ENCODE measurements around the gene CUL4B. TPM values are rescaled to one million over a fixed set of nuclear protein-coding genes. Genes with fewer than 3 reads are reported as not detected.

The CUL4B gene
- polyA plus RNA-seq, 3 donors from 2014 or later, result 16.8 to 28.7 (median 17.0) TPM

GRCh38 chrX:120561634-120562568, 1.1 kb upstream of the CUL4B start:
- peak overlapping the region; percentile 93 to 98 (median 96) for H3K27ac Mint-ChIP-seq
- no peak for DNase-seq
- H3K27me3 Mint-ChIP-seq (ENCODE audit: low read depth in 3 of 3), result peaks cover 6 to 14% (median 8%) of the 10 kb centered on the region in 3 donors
- peak overlapping the region; percentile 93 to 99 (median 97) for H3K4me3 Mint-ChIP-seq
- peaks cover 16 to 37% of the 10 kb centered on the region in 2 donors for H3K4me1 Mint-ChIP-seq
- H3K9me3 Mint-ChIP-seq, result no peaks in the 10 kb centered on the region
- H3K36me3 Mint-ChIP-seq, result peaks cover 0 to 5% (median 0%) of the 10 kb centered on the region in 3 donors

- peaks cover 20 to 42% of the 10 kb centered on the region in 2 donors for H3K4me1 Mint-ChIP-seq
- DNase-seq, result peak; percentile 45 to 54 (median 47)
- peak overlapping the region; percentile 91 to 98 (median 96) for H3K27ac Mint-ChIP-seq
- peak overlapping the region; percentile 93 to 99 (median 97) for H3K4me3 Mint-ChIP-seq
- no peaks in the 10 kb centered on the region for H3K9me3 Mint-ChIP-seq
- peaks cover 6 to 14% (median 8%) of the 10 kb centered on the region in 3 donors for H3K27me3 Mint-ChIP-seq (ENCODE audit: low read depth in 3 of 3)
- H3K36me3 Mint-ChIP-seq, result peaks cover 0 to 5% (median 0%) of the 10 kb centered on the region in 3 donors
Measured at GRCh38 chrX:120560405-120560841, 339 bp downstream of the CUL4B start.

GRCh38 chrX:120559804-120560203, 958 bp downstream of the CUL4B start:
- DNase-seq, result peak in 2 of 3 donors; percentile 2 to 4
- H3K4me1 Mint-ChIP-seq, result peaks cover 20 to 46% of the 10 kb centered on the region in 2 donors
- peak overlapping the region; percentile 93 to 99 (median 97) for H3K4me3 Mint-ChIP-seq
- peaks cover 0 to 5% (median 0%) of the 10 kb centered on the region in 3 donors for H3K36me3 Mint-ChIP-seq
- peaks cover 6 to 14% (median 8%) of the 10 kb centered on the region in 3 donors for H3K27me3 Mint-ChIP-seq (ENCODE audit: low read depth in 3 of 3)
- H3K9me3 Mint-ChIP-seq, result no peaks in the 10 kb centered on the region
- H3K27ac Mint-ChIP-seq, result peak overlapping the region; percentile 91 to 98 (median 96)

GRCh38 chrX:120556251-120556650, 4.5 kb downstream of the CUL4B start:
- peaks cover 0 to 5% (median 0%) of the 10 kb centered on the region in 3 donors for H3K36me3 Mint-ChIP-seq
- H3K9me3 Mint-ChIP-seq, result no peaks in the 10 kb centered on the region
- no peak overlapping the region for H3K4me3 Mint-ChIP-seq
- peaks cover 19 to 46% of the 10 kb centered on the region in 2 donors for H3K4me1 Mint-ChIP-seq
- H3K27ac Mint-ChIP-seq, result no peak overlapping the region
- DNase-seq, result no peak
- peaks cover 2 to 12% (median 6%) of the 10 kb centered on the region in 3 donors for H3K27me3 Mint-ChIP-seq (ENCODE audit: low read depth in 3 of 3)

GRCh38 chrX:120549483-120550452, 11.0 kb downstream of the CUL4B start:
- H3K9me3 Mint-ChIP-seq, result no peaks in the 10 kb centered on the region
- no peaks in the 10 kb centered on the region for H3K27me3 Mint-ChIP-seq (ENCODE audit: low read depth in 3 of 3)
- H3K4me1 Mint-ChIP-seq, result peaks cover 1 to 13% of the 10 kb centered on the region in 2 donors
- no peak for DNase-seq
- H3K4me3 Mint-ChIP-seq, result no peak overlapping the region
- H3K36me3 Mint-ChIP-seq, result peaks cover 0 to 7% (median 4%) of the 10 kb centered on the region in 3 donors
- peak overlapping the region in 2 of 6 donors; percentile 0 to 17 for H3K27ac Mint-ChIP-seq

DNA sequence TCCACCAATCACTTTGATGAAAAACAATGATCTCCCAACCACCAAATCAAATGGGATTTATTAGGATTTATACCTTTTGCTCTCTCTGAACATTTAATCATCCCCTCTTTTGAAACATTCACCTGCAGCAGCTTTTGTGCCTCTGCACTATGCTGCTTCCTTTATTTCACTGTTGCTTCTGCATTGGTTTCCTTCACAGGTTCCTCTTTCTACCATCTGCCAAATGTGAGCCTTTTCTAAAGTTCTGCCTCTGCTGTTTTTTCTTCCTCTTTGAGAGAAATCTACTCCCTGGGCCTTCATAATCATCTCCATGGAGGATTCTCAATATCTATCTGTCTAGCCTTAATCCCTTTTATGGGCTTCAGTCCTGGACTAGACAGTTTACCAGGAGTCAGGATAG, 24.7 kb downstream of the CUL4B start:
- H3K4me3 Mint-ChIP-seq, result no peak overlapping the region
- no peaks in the 10 kb centered on the region for H3K4me1 Mint-ChIP-seq
- peaks cover 0 to 2% (median 0%) of the 10 kb centered on the region in 6 donors for H3K9me3 Mint-ChIP-seq
- H3K27me3 Mint-ChIP-seq (ENCODE audit: low read depth in 3 of 3), result peaks cover 0 to 2% (median 0%) of the 10 kb centered on the region in 3 donors
- H3K27ac Mint-ChIP-seq, result peak overlapping the region in 1 of 6 donors; percentile 1
- H3K36me3 Mint-ChIP-seq, result peaks cover 4 to 20% (median 8%) of the 10 kb centered on the region in 3 donors
- no peak for DNase-seq

DNA sequence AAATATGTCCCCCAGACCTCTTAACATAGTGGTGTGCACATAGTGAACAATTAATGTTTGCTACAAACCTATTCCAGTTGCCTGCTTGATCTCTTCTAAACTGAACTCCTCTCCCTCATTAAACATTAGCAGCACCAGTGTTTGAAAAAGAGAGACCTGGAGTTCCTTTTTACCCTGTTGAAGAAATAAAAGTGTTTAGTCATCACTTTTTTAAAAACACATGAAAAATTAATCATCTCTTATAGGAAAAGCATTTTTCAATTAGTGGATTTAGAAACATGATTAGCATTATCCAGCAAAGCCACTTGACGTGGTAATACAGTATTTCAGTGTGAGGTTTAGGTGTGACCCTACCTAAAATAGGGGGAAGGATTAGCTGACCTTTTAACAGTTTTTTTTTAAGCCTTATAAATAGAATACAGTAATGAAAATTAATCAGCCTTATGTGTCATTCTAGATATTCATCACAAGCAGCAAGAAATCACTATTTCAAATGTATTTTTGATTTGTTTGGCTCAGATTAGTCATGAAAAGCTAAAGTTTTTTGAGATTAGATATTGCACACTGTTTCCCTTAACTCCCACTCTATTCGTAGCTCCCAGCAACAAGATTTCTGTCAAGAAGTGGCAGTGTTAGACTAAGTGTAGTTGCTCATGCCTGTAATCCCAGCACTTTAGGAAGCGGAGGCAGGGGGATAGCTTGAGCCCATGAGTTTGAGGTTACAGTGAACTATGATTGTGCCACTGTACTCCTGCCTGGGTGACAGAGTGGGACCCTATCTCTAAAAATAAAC, 26.2 kb downstream of the CUL4B start:
- peaks cover 0 to 2% (median 0%) of the 10 kb centered on the region in 6 donors for H3K9me3 Mint-ChIP-seq
- H3K36me3 Mint-ChIP-seq, result peaks cover 4 to 20% (median 8%) of the 10 kb centered on the region in 3 donors

DNA sequence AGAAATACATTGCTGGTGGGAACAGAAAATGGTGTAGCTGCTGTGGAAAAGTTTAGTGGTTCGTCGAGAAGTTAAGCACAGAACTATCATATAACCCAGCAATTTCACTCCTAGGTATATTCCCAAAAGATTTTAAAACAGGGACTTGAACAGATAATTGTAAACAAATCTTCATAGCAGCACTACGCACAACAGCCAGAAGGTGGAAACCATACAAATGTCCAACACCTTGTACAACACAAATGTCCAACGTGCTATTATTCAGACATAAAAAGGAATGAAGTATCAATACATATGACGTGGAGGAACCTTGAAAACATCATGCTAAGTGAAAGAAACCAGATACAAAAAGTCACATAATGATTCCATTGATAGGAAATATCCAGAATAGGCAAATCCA, 37.9 kb downstream of the CUL4B start:
- Mint-ChIP-seq H3K27me3 (ENCODE audit: low read depth in 3 of 3) (peaks cover 0 to 4% (median 3%) of the 10 kb centered on the region in 3 donors), H3K27ac (no peak overlapping the region), H3K36me3 (peaks cover 0 to 4% (median 4%) of the 10 kb centered on the region in 3 donors), H3K4me1 (peaks cover 0 to 1% of the 10 kb centered on the region in 2 donors), H3K4me3 (no peak overlapping the region), H3K9me3 (no peaks in the 10 kb centered on the region)
- no peak for DNase-seq

More for the DNA sequence above, 26.2 kb downstream of the CUL4B start:
- Mint-ChIP-seq H3K27me3 (ENCODE audit: low read depth in 3 of 3) (peaks cover 0 to 2% (median 0%) of the 10 kb centered on the region in 3 donors), H3K4me3 (no peak overlapping the region), H3K4me1 (no peaks in the 10 kb centered on the region), H3K27ac (no peak overlapping the region)
- DNase-seq, result no peak

GRCh38 chrX:120517936-120518335, 42.8 kb downstream of the CUL4B start:
- no peak for DNase-seq
- H3K27me3 Mint-ChIP-seq (ENCODE audit: low read depth in 3 of 3), result peaks cover 2 to 6% (median 2%) of the 10 kb centered on the region in 3 donors
- no peaks in the 10 kb centered on the region for H3K9me3 Mint-ChIP-seq
- no peaks in the 10 kb centered on the region for H3K36me3 Mint-ChIP-seq
- peaks cover 0 to 1% of the 10 kb centered on the region in 2 donors for H3K4me1 Mint-ChIP-seq
- H3K4me3 Mint-ChIP-seq, result no peak overlapping the region
- H3K27ac Mint-ChIP-seq, result no peak overlapping the region

- H3K27ac Mint-ChIP-seq, result no peak overlapping the region
- H3K4me3 Mint-ChIP-seq, result no peak overlapping the region
- H3K9me3 Mint-ChIP-seq, result no peaks in the 10 kb centered on the region
- H3K4me1 Mint-ChIP-seq, result no peaks in the 10 kb centered on the region
- H3K36me3 Mint-ChIP-seq, result no peaks in the 10 kb centered on the region
- no peak for DNase-seq
- H3K27me3 Mint-ChIP-seq (ENCODE audit: low read depth in 3 of 3), result peaks cover 0 to 3% (median 2%) of the 10 kb centered on the region in 3 donors
Measured at GRCh38 chrX:120514236-120514635, 46.5 kb downstream of the CUL4B start.

- Mint-ChIP-seq H3K27ac (no peak overlapping the region), H3K4me3 (no peak overlapping the region), H3K4me1 (no peaks in the 10 kb centered on the region), H3K36me3 (no peaks in the 10 kb centered on the region), H3K27me3 (ENCODE audit: low read depth in 3 of 3) (peaks cover 0 to 3% (median 2%) of the 10 kb centered on the region in 3 donors), H3K9me3 (no peaks in the 10 kb centered on the region)
- DNase-seq, result no peak
Measured at GRCh38 chrX:120512627-120513026, 48.1 kb downstream of the CUL4B start.

DNA sequence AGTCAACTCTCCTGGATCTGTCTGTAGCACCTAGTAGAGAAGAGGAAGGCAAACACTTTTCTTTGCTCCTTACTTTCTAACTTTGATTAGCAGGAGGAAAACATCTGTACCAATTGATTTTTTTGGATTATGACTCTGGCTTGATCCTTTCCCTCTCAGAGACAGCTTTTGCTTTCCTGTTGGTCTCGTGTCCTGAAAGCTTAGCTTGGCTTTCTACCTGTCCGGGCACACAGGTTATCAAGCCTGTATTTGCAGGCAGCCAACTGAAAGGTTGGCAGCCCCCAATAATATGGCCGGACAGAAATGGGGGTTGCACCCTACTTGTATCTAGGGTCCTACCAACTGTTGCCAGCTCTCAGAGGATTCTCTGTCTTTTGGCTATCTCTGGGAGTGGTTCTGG, 48.5 kb downstream of the CUL4B start:
- H3K36me3 Mint-ChIP-seq, result no peaks in the 10 kb centered on the region
- H3K27me3 Mint-ChIP-seq (ENCODE audit: low read depth in 3 of 3), result peaks cover 0 to 3% (median 2%) of the 10 kb centered on the region in 3 donors
- H3K4me3 Mint-ChIP-seq, result no peak overlapping the region
- no peaks in the 10 kb centered on the region for H3K4me1 Mint-ChIP-seq
- H3K27ac Mint-ChIP-seq, result no peak overlapping the region
- DNase-seq, result no peak
- H3K9me3 Mint-ChIP-seq, result no peaks in the 10 kb centered on the region
